Stomach smooth muscle (tissue), 2 donors: Measurements from ENCODE around the gene FGF2.

ENCODE experiments used
- H3K27ac ChIP-seq: one replicate; pipeline ENCODE4 v1.7.0; 2013; ENCODE audit warnings: mild to moderate bottlenecking, low read length, inconsistent platforms
- H3K27me3 ChIP-seq, 2 donors: one replicate each; pipeline ENCODE4 v1.7.0; 2013; ENCODE audit warnings: low read length in 2 of 2; ENCODE audit not compliant: insufficient read depth in 2 of 2, control insufficient read depth in 1 of 2
- H3K36me3 ChIP-seq, 2 donors: one replicate each; pipeline ENCODE4 v1.7.0; 2013; ENCODE audit warnings: low read length in 2 of 2; ENCODE audit not compliant: control insufficient read depth in 2 of 2, insufficient read depth in 2 of 2
- H3K4me1 ChIP-seq: one replicate; pipeline ENCODE4 v1.7.0; 2013; ENCODE audit warnings: low read length; ENCODE audit not compliant: control insufficient read depth, insufficient read depth
- H3K4me3 ChIP-seq, 2 donors: one replicate each; pipeline ENCODE4 v1.7.0; 2013; ENCODE audit warnings: low read length in 2 of 2
- H3K9ac ChIP-seq, 2 donors: one replicate each; pipeline ENCODE4 v1.7.0; 2013; ENCODE audit warnings: low read length in 2 of 2, mild to moderate bottlenecking in 1 of 2
- H3K9me3 ChIP-seq, 2 donors: one replicate each; pipeline ENCODE4 v1.7.0; 2013; ENCODE audit warnings: low read length in 2 of 2; ENCODE audit not compliant: control insufficient read depth in 2 of 2
- donor health status: healthy.
- donor health status: Pancreatic carcinoma.

FGF2 gene

GRCh38 chr4:122890147-122890795, 63.6 kb downstream of the FGF2 start:
- no peak overlapping the region for H3K9ac ChIP-seq
- H3K9me3 ChIP-seq, result no peaks in the 10 kb centered on the region
- H3K4me1 ChIP-seq, result no peaks in the 10 kb centered on the region
- no peak overlapping the region for H3K27ac ChIP-seq
- no peaks in the 10 kb centered on the region for H3K27me3 ChIP-seq
- H3K4me3 ChIP-seq, result no peak overlapping the region
- peaks cover 0 to 11% of the 10 kb centered on the region in 2 donors for H3K36me3 ChIP-seq

- peaks cover 0 to 6% of the 10 kb centered on the region in 2 donors for H3K36me3 ChIP-seq
- H3K4me1 ChIP-seq, result no peaks in the 10 kb centered on the region
- no peaks in the 10 kb centered on the region for H3K9me3 ChIP-seq
- H3K27me3 ChIP-seq, result no peaks in the 10 kb centered on the region
- H3K4me3 ChIP-seq, result no peak overlapping the region
- no peak overlapping the region for H3K27ac ChIP-seq
- H3K9ac ChIP-seq, result no peak overlapping the region
These were observed 68.2 kb downstream of the FGF2 start for GRCh38 chr4:122894827-122895226.

GRCh38 chr4:122895336-122895995, 68.8 kb downstream of the FGF2 start:
- peaks cover 0 to 6% of the 10 kb centered on the region in 2 donors for H3K36me3 ChIP-seq
- no peaks in the 10 kb centered on the region for H3K9me3 ChIP-seq
- no peak overlapping the region for H3K9ac ChIP-seq
- no peaks in the 10 kb centered on the region for H3K27me3 ChIP-seq
- H3K4me3 ChIP-seq, result no peak overlapping the region
- H3K4me1 ChIP-seq, result no peaks in the 10 kb centered on the region
- H3K27ac ChIP-seq, result no peak overlapping the region

- no peaks in the 10 kb centered on the region for H3K4me1 ChIP-seq
These were observed 69.6 kb downstream of the FGF2 start for GRCh38 chr4:122896270-122896669.

GRCh38 chr4:122898370-122899150, 71.9 kb downstream of the FGF2 start:
- H3K4me3 ChIP-seq, result no peak overlapping the region
- H3K9me3 ChIP-seq, result no peaks in the 10 kb centered on the region
- no peak overlapping the region for H3K9ac ChIP-seq
- H3K4me1 ChIP-seq, result no peaks in the 10 kb centered on the region
- H3K36me3 ChIP-seq, result peaks cover 0 to 6% of the 10 kb centered on the region in 2 donors
- no peak overlapping the region for H3K27ac ChIP-seq
- H3K27me3 ChIP-seq, result no peaks in the 10 kb centered on the region

More at GRCh38 chr4:122896270-122896669, 69.6 kb downstream of the FGF2 start:
- no peak overlapping the region for H3K4me3 ChIP-seq
- H3K27ac ChIP-seq, result no peak overlapping the region
- H3K9ac ChIP-seq, result no peak overlapping the region
- no peaks in the 10 kb centered on the region for H3K27me3 ChIP-seq
- peaks cover 0 to 6% of the 10 kb centered on the region in 2 donors for H3K36me3 ChIP-seq
- no peaks in the 10 kb centered on the region for H3K9me3 ChIP-seq

GRCh38 chr4:122899682-122900081, 73.1 kb downstream of the FGF2 start:
- Histone ChIP-seq H3K9me3 (no peaks in the 10 kb centered on the region), H3K27me3 (no peaks in the 10 kb centered on the region), H3K4me1 (no peaks in the 10 kb centered on the region), H3K36me3 (no peaks in the 10 kb centered on the region), H3K9ac (no peak overlapping the region), H3K4me3 (no peak overlapping the region), H3K27ac (no peak overlapping the region)

- H3K9ac ChIP-seq, result no peak overlapping the region
- no peaks in the 10 kb centered on the region for H3K27me3 ChIP-seq
- no peaks in the 10 kb centered on the region for H3K4me1 ChIP-seq
- H3K36me3 ChIP-seq, result no peaks in the 10 kb centered on the region
- no peak overlapping the region for H3K27ac ChIP-seq
- no peak overlapping the region for H3K4me3 ChIP-seq
- H3K9me3 ChIP-seq, result no peaks in the 10 kb centered on the region
These were observed 73.7 kb downstream of the FGF2 start for GRCh38 chr4:122900314-122900713.

- Histone ChIP-seq H3K9ac (no peak overlapping the region), H3K27ac (no peak overlapping the region), H3K4me1 (no peaks in the 10 kb centered on the region), H3K4me3 (no peak overlapping the region), H3K36me3 (no peaks in the 10 kb centered on the region), H3K27me3 (no peaks in the 10 kb centered on the region), H3K9me3 (no peaks in the 10 kb centered on the region)
These were observed 74.8 kb downstream of the FGF2 start for GRCh38 chr4:122901247-122902010.

- H3K27me3 ChIP-seq, result no peaks in the 10 kb centered on the region
- H3K4me3 ChIP-seq, result no peak overlapping the region
- H3K4me1 ChIP-seq, result no peaks in the 10 kb centered on the region
- H3K9ac ChIP-seq, result no peak overlapping the region
- no peaks in the 10 kb centered on the region for H3K9me3 ChIP-seq
- no peaks in the 10 kb centered on the region for H3K36me3 ChIP-seq
- no peak overlapping the region for H3K27ac ChIP-seq
These were observed 77.2 kb downstream of the FGF2 start for GRCh38 chr4:122903766-122904288.

- Histone ChIP-seq H3K9me3 (no peaks in the 10 kb centered on the region), H3K4me1 (no peaks in the 10 kb centered on the region), H3K27ac (no peak overlapping the region), H3K27me3 (no peaks in the 10 kb centered on the region), H3K36me3 (no peaks in the 10 kb centered on the region), H3K4me3 (no peak overlapping the region), H3K9ac (no peak overlapping the region)
These were observed 80.3 kb downstream of the FGF2 start for GRCh38 chr4:122906859-122907305.
